Cardiac fibroblast (primary cell): ENCODE data around the gene ALPI.
"Not testable (repeated sequence)": the region's sequence is repeated elsewhere in the genome, so short reads cannot be mapped to it uniquely, and the experiment has no call there.

Source experiments
- DNase-seq, 2 donors: peaks; one replicate each; pipeline versions ENCODE4 v3.0.0 to v3.0.0-alpha.2; 2010; ENCODE audit warnings: low read depth in 2 of 2
- H3K4me3 ChIP-seq, 2 donors: replicated peaks in 1 of 2; 1 replicate in 1 of 2; 2 replicates in 1 of 2; pipeline ENCODE4 v1.5.1; 2011; ENCODE audit warnings: low read depth in 2 of 2, low read length in 2 of 2, mild to moderate bottlenecking in 2 of 2, moderate library complexity in 1 of 2
- TF ChIP-seq, protein P1 (sequence below): IDR thresholded peaks from one replicate; pipeline ENCODE4 v1.5.1; 2011; ENCODE audit warnings: low read depth, mild to moderate bottlenecking, low read length, inconsistent platforms

ALPI gene

DNA sequence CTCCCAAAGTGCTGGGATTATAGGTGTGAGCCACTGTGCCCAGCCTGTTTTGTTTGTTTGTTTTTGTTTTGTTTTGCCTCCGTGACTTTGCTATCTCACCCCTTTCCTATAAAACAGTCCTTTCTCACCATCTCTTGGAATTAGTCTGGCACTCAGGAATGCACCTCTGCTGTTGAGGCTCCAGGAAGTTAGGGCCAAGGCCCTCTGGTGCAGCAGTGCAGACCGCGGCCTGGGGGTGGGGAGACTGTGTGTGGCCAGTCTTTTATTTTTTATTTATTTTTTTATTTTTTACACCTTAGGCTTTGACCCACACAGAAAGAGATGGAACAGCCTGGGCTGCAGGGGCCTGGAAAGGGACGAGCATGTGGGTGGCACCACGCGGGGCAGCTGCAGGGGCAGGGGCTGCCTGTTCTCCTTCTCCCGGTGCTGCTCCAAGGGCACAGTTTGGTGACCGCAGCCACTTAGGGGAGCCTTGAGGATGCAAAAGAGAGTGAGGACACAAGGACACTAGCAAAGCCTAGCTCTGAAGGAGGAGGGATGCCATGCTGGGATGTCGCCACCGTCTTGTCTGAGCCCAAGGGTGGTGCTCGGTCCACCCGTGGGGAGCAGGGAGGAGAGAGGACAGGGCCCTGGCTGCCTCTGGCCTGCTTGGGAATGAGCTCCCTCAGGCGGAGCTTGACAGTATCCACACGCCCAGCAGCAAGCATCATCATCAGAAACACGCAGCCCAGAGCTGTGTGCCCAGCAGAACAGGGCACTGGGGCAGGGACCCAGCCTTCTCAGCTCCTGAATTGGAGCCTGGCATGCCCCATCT, 19.4 kb upstream of the ALPI start:
- no peak for DNase-seq
- TF ChIP-seq, protein P1, sequence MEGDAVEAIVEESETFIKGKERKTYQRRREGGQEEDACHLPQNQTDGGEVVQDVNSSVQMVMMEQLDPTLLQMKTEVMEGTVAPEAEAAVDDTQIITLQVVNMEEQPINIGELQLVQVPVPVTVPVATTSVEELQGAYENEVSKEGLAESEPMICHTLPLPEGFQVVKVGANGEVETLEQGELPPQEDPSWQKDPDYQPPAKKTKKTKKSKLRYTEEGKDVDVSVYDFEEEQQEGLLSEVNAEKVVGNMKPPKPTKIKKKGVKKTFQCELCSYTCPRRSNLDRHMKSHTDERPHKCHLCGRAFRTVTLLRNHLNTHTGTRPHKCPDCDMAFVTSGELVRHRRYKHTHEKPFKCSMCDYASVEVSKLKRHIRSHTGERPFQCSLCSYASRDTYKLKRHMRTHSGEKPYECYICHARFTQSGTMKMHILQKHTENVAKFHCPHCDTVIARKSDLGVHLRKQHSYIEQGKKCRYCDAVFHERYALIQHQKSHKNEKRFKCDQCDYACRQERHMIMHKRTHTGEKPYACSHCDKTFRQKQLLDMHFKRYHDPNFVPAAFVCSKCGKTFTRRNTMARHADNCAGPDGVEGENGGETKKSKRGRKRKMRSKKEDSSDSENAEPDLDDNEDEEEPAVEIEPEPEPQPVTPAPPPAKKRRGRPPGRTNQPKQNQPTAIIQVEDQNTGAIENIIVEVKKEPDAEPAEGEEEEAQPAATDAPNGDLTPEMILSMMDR, result no peak
- no peak overlapping the region for H3K4me3 ChIP-seq

GRCh38 chr2:232437195-232437571, 18.8 kb upstream of the ALPI start:
- no peak overlapping the region for H3K4me3 ChIP-seq
- no peak for DNase-seq
- TF ChIP-seq, protein P1, result no peak

- TF ChIP-seq, protein P1, result no peak
- no peak overlapping the region for H3K4me3 ChIP-seq
- DNase-seq, result no peak
These were observed 17.9 kb upstream of the ALPI start for GRCh38 chr2:232438091-232438490.

DNA sequence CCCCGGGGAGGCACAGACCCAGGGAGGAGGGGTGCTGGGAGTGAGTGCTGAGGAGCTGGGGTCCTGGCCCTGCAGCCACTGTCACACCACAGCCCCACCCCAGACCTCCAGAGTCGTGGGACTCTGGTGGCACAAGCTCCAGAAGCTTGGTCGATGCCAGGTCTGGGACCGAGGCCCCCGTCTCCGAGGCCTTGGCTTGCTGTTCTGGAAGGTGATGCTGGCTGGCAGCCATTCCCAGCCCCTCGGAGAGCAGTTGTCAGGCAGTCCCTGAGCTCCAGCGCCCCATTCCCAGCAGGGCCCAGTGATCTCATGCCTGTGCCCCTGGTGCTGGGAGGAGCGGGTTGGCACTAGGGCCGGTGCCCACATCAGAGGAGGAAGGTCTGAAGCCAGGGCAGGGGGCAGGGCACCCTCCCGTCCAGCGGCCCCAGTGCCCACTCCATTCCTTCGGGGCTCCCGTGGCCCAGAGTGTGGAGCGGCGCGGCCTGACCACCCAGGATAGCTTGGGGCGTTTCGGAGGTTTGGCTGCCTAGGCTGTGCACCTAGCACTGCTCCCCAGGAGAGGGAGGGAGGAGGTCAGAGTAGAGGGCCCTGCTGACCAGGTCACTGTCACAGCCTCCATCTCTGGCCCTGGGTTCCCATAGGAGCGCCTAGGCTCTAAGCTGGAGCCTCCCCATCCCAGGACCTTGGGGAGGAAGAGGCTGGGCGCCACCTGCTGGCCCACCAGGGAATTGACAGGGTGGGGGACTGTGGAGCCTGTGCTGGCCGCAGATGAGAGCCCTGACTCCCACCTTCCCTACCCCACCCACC, 16.8 kb upstream of the ALPI start:
- DNase-seq, result peak in 1 of 2 donors; percentile 27
- no peak overlapping the region for H3K4me3 ChIP-seq
- TF ChIP-seq, protein P1, result peak; percentile 44

DNA sequence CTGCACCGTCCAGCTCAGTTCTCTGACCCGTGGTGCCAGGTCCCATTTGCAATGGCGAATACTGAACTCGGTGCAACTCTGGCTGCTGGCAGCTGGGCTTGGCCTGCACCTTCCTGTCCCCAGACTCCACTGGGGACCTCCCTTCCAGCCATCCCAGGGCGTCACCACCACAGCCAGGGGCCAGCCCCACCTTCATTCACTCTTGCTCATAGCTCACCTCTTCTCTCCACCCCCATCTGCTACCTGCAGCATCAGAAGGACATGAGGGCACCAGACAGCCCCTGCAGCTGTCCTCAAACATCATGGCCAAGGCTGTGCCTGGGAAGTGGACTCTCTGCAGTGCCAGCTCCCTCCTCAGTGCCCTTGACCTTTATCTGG, 16.2 kb upstream of the ALPI start:
- TF ChIP-seq, protein P1, result no peak
- no peak for DNase-seq

DNA sequence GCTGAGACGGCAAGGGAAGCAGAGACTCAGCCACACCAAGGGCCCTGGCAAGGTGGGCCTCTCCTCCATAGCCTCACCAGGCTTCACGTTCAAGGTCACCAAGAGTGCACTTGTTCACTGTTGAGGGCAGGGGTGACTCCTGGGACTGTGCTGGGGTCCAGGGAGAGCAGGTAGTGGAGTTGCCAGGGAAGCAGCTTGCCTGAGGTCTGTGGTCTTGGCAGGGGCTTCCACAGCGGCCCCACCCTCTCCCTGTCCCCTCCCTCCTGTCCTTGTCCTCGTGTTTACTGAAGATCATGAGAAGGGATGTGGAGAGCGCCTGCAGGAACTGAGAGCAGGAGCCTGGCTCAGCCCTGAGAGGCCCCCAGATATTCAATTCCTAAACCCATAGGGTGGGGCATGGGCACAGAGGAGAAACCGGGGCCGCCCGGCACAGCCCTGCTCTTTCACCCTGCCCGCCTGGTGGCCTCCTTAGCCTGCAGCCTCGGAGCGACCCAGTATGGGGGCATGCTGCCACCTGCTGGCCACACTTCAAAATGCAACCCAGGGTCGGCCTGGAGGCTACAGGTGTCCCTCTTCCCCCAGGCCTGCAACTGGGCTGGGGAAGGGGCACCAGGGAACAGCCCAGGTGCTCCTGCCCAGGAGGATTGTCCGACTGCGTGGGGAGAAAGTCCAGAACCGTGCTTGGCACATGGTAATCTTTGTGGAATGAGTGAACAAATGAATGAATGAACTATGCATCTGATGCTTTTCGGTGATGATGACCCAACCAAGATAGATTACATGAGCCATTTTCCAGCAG, 15.5 kb upstream of the ALPI start:
- DNase-seq, result peak; percentile 71 to 73
- TF ChIP-seq, protein P1, result peak; percentile 92
- H3K4me3 ChIP-seq, result not testable (repeated sequence)

More for the DNA sequence above, 16.2 kb upstream of the ALPI start:
- no peak overlapping the region for H3K4me3 ChIP-seq
